ENCODE measurements around the gene TENM4.

The TENM4 gene

DNA sequence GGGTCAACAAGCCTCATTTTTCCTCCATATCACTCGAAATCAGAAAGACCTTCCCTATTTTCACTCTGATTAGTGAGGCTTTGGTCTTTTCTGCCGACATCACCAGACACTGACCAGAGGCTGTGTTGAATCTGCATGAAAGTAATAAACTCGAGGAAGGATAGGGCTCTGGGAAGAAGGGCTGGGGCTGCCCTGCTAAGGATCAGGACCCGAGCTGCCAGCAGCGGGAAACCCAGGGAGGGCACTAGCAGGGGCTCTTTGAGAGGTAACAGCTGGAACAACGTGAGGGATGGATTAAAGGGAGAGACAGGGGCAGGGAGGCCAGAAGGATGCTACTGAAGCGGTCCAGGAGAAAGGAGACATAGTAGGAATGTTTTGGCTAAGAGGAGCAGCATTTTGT lies 488.7 kb downstream of the TENM4 start:
- Histone ChIP-seq H3K27ac (no peak overlapping the region), H3K4me3 (no peak overlapping the region)
- no peak for DNase-seq (ENCODE audit: low spot score)
- TF ChIP-seq, protein P1, sequence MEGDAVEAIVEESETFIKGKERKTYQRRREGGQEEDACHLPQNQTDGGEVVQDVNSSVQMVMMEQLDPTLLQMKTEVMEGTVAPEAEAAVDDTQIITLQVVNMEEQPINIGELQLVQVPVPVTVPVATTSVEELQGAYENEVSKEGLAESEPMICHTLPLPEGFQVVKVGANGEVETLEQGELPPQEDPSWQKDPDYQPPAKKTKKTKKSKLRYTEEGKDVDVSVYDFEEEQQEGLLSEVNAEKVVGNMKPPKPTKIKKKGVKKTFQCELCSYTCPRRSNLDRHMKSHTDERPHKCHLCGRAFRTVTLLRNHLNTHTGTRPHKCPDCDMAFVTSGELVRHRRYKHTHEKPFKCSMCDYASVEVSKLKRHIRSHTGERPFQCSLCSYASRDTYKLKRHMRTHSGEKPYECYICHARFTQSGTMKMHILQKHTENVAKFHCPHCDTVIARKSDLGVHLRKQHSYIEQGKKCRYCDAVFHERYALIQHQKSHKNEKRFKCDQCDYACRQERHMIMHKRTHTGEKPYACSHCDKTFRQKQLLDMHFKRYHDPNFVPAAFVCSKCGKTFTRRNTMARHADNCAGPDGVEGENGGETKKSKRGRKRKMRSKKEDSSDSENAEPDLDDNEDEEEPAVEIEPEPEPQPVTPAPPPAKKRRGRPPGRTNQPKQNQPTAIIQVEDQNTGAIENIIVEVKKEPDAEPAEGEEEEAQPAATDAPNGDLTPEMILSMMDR (IDR thresholded peaks at IDR 0.05): no peak

GRCh38 chr11:78949976-78950690 lies 490.7 kb downstream of the TENM4 start:
- no peak overlapping the region for H3K27ac ChIP-seq
- H3K4me3 ChIP-seq: no peak overlapping the region
- TF ChIP-seq, protein P1 (IDR thresholded peaks at IDR 0.05): no peak
- no peak for DNase-seq (ENCODE audit: low spot score)

DNA sequence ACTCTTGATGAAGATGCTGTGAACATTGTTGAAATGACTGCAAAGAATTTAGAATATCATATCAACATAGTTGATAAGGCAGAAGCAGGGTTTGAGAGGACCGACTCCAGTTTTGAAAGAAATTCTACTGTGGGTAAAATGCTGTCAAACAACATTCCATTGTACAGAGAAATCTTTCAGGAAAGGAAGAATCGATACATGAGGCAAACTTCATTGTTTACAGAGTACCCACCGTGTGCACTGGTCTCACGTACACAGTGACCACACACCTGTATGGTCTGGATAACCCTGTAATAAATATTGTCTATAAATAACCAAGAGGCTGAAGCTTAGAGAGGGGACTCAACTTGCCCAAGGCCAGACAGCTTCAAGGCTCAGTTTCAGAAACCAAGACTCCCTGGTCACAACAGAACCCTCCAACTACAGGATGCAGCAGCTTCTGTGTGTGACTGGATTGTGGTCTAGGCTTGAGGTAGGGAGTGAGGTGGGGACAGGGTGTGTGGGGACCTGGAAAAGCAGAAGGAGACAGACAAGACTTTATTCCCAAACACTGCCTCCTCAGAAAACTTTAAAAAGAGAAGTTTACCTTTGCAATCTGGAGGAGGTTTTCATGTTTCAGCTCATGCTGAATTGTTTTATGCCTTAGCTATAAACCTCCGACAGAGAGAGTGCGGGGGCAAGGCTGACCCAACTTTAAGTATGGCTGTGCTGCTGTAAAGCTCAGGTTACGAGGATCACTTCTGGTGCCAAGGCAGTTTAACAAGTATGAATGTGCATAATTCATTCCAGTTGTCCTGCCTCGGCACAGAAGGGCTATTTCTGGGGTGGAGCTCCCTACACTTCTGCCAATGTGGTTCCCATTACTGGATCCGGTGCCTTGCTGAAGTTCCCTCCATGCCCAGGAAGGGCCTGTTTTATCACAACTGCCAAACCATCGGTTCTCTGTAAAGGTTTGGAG lies 493.6 kb downstream of the TENM4 start:
- H3K27ac ChIP-seq: no peak overlapping the region
- no peak for DNase-seq (ENCODE audit: low spot score)
- H3K4me3 ChIP-seq: no peak overlapping the region
- TF ChIP-seq, protein P1 (IDR thresholded peaks at IDR 0.05): no peak

DNA sequence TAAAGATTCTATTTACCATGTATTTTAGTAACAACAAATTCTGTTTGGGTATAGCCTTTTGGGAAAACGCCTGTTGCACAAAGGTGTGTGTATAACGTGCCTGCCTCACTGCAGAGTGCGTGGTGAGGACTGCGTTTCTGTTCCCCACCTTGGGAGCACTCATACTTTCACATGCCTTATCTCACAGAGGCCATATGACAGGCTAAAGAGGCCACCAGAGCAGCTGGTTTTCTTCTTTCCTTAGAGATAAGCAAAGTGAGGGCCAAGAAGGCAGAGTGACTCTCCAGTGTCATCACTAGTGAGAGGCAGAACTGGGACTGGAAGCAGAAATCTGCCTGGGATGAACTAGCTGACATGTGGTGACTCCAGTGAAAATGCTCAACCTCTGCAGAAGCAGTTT lies 497.0 kb downstream of the TENM4 start:
- Histone ChIP-seq H3K27ac (no peak overlapping the region), H3K4me3 (no peak overlapping the region)
- TF ChIP-seq, protein P1 (IDR thresholded peaks at IDR 0.05): no peak
- no peak for DNase-seq (ENCODE audit: low spot score)

DNA sequence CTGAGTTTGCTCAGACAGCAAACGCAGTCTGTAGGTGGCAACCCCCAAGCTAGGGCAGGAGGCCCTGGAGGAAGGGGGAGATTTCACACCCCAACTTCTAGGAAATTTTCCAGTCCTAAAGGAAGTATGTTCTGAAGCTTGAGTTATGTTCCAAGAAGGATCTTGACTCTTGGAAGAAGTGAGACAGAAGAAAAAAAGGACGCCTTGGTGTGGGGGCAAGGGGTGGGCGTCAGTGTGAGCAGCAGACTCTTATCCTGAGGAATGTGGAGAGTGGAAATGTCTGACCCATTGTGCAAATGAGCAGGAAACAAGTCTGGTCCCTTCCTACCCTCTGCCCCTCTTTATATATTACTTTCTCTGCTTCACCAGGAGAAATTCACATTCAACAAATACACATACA lies 497.7 kb downstream of the TENM4 start:
- DNase-seq (ENCODE audit: low spot score): no peak
- TF ChIP-seq, protein P1 (IDR thresholded peaks at IDR 0.05): no peak
- H3K4me3 ChIP-seq: no peak overlapping the region
- H3K27ac ChIP-seq: no peak overlapping the region

GRCh38 chr11:78941226-78941851 lies 499.5 kb downstream of the TENM4 start:
- Histone ChIP-seq H3K27ac (no peak overlapping the region), H3K4me3 (no peak overlapping the region)
- TF ChIP-seq, protein P1 (IDR thresholded peaks at IDR 0.05): no peak
- no peak for DNase-seq (ENCODE audit: low spot score)
